GM10248 (cell line): ENCODE results near the gene CNGA4.
A peak's percentile ranks its signal among the peaks of the same experiment; 100 is the strongest.

ENCODE experiments used
- CTCF ChIA-PET: fragments of 300-600 bp; sonication (Branson Sonifier 250); formaldehyde crosslinking; extraction: SDS; loops from one replicate; lab custom pipeline; 2021; ENCODE audit warnings: antibody characterized with exemption; lab: Yijun Ruan, JAX
- POLR2A ChIA-PET: fragments of 350-650 bp; sonication (Branson Sonifier 250); formaldehyde crosslinking; extraction: SDS; loops from one replicate; lab custom pipeline; 2020; ENCODE audit warnings: antibody characterized with exemption; lab: Yijun Ruan, JAX
- DNase-seq: peaks from one replicate; pipeline ENCODE4 v3.0.0; 2012; ENCODE audit errors: extremely low spot score
- TF ChIP-seq, protein P1 (sequence below): IDR thresholded peaks from 2 replicates; pipeline ENCODE4 v1.5.1; 2012; ENCODE audit warnings: mild to moderate bottlenecking, low read depth; ENCODE audit errors: extremely low read depth, missing control alignments, control extremely low read depth

CNGA4 gene

DNA sequence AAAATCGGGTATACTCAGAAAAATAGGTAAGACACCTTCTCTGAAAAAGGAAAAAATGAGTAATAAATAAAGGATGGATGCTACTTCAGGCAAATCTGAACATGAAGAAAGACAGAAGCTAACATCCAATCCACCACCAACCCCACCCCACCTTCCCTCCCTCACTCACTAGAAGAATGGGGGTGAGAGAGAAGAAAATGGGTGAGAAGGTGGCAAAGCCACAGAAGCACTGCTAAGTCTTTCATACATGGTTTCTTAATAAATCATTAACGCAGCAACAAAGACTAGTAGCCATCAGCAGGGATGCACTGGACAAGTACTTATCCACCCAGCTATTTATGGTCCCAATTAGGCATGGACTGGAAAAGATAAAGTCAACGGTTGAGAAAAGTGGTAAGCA, 10.4 kb upstream of the CNGA4 start:
- CTCF ChIA-PET = interaction anchor here (0.9 to 3.2 kb wide), 3 partner anchors 15 to 277 kb away, joined by 3 to 9 read pairs (median 8); no protein-coding TSS in a partner anchor
- TF ChIP-seq, protein P1, sequence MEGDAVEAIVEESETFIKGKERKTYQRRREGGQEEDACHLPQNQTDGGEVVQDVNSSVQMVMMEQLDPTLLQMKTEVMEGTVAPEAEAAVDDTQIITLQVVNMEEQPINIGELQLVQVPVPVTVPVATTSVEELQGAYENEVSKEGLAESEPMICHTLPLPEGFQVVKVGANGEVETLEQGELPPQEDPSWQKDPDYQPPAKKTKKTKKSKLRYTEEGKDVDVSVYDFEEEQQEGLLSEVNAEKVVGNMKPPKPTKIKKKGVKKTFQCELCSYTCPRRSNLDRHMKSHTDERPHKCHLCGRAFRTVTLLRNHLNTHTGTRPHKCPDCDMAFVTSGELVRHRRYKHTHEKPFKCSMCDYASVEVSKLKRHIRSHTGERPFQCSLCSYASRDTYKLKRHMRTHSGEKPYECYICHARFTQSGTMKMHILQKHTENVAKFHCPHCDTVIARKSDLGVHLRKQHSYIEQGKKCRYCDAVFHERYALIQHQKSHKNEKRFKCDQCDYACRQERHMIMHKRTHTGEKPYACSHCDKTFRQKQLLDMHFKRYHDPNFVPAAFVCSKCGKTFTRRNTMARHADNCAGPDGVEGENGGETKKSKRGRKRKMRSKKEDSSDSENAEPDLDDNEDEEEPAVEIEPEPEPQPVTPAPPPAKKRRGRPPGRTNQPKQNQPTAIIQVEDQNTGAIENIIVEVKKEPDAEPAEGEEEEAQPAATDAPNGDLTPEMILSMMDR = no peak
- POLR2A ChIA-PET = no interaction called here
- no peak for DNase-seq

DNA sequence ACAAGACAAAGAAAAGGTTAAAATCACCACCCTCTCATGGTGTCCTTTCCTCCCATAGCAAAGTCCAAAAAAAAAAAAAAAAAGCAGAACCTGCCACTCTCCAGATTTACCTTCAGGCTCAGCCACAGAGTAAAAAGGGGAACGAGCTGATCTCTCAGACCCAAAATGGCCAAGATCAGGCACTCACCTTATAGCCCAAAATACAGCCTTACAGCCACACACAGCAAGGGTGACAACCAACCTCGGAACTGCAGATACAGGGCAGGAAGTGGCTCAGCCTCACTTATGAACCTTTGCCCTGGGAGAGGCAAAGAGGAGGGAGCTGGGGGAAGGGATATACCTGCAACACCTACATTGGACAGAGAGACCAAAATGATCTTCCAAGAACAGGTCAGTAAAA, 9.0 kb upstream of the CNGA4 start:
- ChIA-PET CTCF (interaction anchor here (0.8 to 3.2 kb wide), 6 partner anchors 9 to 124 kb away, joined by 3 to 9 read pairs (median 6); no protein-coding TSS in a partner anchor), POLR2A (interaction anchor here (0.6 kb wide), 1 partner anchor 16 kb away, joined by 5 read pairs; no protein-coding TSS in a partner anchor)
- DNase-seq = no peak
- TF ChIP-seq, protein P1 = no peak

DNA sequence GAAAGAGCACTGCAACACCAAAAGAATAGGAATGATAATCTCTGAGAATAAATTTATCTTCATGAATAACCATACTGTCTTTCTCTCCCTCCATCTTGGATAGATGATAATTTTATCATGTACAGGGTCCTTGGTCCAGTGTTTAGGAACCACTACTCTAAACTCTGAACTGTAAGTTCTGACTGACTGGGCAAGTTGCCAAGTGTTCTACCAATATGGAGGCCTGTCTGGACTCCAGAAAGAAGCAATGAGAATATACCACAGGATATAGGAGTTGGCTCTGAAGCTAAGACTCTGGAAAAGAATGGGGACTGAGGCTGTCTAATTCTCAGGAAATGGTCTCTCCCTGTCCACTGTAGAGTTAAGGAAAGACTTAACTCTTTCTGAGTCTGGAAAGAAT, 6.0 kb upstream of the CNGA4 start:
- CTCF ChIA-PET = no interaction called here
- POLR2A ChIA-PET = no interaction called here
- TF ChIP-seq, protein P1 = no peak
- DNase-seq = no peak

DNA sequence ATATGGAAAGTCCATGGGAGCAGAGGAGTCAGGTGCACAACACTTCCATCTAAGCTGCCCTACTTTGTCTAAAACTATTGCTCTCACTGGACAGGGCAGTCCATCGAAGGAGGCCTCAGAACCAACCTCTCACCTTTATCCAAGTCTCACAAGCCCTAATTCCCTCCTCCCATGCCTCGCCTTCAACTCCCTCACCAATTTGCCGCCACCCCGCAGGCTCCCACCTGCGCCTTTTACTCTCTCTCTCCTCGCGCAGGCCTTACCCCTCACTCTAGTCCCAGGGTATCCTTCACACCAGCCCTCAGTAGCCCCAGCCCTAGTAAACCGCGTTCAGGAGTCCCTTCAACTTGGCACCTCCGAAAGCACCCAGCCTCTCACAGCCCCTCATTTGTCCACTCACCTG, 4.9 kb upstream of the CNGA4 start:
- POLR2A ChIA-PET = no interaction called here
- TF ChIP-seq, protein P1 = no peak
- DNase-seq = no peak
- CTCF ChIA-PET = interaction anchor here (1.8 to 4.2 kb wide), 2 partner anchors 16 to 129 kb away, joined by 6 to 45 read pairs; no protein-coding TSS in a partner anchor

DNA sequence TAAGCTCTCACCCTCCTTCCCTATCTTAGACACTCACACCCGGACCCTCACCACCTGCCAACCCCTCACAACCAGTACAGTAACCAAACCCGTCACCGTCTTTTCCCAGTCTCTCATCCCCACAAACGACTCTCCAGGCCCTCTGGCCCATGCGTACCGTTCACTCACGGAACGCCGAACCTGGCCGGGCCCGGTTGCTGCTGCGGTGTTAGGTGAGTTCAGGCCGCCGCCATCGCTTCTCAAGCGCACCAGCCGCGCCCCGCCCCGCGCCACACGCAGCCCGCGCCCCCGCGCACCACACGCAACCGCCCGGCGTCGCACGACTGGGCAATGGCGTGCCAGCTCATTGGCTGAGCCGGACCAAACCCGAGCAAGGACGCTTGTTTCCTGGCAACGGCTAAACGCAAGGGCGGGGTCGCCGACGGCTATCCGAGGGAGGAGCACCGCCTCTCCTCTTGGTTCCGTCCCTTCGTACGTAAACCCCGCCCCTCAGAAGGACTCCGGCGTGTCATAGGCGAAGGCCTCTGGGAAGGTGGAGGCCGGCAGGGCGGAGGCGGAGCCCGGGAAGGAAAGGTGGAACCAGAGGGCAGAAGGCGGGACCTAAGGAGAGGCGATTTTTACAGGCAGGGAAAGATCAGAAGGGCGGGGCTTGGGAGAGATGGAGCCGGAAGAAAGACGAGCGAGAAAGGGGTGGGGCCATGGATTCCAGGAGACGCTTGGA, 4.3 kb upstream of the CNGA4 start, which contains the start of gene FHIP1B:
FHIP1B (minus strand) TSS at position 250 of the 721 bp plus-strand sequence. CDS start 10,120 bp downstream, outside the sequence.
- TF ChIP-seq, protein P1 = no peak
- ChIA-PET POLR2A (interaction anchor here (1.0 kb wide), 1 partner anchor 247 kb away, joined by 3 read pairs; the partner anchor contains the start of genes ARFIP2 and TIMM10B), CTCF (interaction anchor here (1.8 to 4.2 kb wide), 2 partner anchors 16 to 128 kb away, joined by 6 to 45 read pairs; no protein-coding TSS in a partner anchor)
- peak; percentile 96 for DNase-seq

DNA sequence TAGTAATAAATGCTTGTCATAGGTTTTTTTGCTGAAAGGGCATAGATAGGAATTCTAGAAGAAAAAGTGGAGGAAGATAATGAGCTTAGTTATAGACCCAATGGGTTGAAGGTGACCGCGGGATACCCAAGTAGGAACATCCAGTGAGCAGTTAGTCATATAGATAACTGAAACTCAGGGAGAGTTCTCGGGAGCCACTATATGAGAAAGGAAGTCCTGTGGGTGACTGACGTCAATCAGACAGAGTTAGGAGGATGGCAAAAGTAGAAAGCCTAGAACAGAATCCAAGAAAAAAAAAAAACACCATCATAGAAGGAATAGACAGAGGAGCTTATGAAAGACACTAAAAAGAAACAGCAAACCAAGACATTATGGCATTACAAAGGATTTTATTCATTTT, 1.6 kb upstream of the CNGA4 start:
- TF ChIP-seq, protein P1 = no peak
- ChIA-PET CTCF (interaction anchor here (2.7 to 4.2 kb wide), 2 partner anchors 13 to 126 kb away, joined by 10 to 45 read pairs; no protein-coding TSS in a partner anchor), POLR2A (no interaction called here)
- DNase-seq = no peak
